NCI-H446 treated with DMSO at 0.1 percent for 48 hours (cell line): ENCODE results near the gene FKBP2.

Experiments used
- DNase-seq: peaks from one replicate; lab custom pipeline; 2025; lab: John Stamatoyannopoulos, UW

FKBP2 gene

DNA sequence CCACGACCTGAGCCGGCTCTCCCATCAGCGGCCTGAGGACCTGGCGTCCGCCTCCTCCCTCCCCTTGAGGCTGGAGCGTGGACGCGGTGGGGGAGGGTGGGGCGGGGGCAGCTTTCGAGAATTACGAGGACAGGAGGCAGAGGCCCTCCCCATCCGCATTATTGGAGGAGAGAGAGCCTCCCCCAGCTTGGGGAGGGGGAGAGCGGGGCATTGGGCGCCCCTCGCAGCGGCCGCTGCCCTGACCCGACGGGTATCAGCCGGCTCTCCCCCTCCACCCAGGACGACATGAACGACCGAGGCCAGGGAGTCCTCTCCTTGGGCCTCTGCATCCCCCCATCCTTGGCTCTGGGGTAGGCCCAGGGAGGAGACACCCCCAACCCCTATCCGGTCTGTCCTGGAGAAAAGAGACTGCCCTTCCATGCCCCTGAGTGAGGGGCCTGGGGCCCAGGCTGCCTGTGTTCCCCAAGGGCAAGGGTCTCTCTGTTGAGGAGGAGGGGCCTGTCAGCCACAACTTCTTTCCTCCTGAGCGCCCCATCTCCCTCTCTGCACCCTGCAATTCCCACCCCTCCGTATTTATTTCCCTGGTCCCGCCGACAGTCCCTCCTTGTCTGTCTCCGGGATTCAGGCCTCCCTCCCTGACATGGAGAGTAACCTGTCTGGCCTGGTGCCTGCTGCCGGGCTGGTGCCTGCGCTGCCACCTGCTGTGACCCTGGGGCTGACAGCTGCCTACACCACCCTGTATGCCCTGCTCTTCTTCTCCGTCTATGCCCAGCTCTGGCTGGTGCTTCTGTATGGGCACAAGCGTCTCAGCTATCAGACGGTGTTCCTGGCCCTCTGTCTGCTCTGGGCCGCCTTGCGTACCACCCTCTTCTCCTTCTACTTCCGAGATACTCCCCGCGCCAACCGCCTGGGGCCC, 45.2 kb downstream of the FKBP2 start:
- no peak for DNase-seq

DNA sequence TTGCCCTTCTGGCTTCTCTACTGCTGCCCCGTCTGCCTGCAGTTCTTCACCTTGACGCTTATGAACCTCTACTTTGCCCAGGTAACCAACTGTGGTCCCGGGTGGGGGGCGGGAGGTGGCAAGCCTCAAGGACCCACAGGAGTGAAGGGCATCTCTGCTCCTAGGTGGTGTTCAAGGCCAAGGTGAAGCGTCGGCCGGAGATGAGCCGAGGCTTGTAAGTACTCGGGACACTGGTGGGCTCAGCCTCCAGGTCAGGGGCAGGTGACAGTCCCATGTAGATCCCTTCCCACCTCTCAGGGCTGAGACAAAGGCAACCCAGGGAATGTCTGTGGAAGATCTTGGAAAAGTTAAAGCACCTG, 45.9 kb downstream of the FKBP2 start:
- DNase-seq: no peak

DNA sequence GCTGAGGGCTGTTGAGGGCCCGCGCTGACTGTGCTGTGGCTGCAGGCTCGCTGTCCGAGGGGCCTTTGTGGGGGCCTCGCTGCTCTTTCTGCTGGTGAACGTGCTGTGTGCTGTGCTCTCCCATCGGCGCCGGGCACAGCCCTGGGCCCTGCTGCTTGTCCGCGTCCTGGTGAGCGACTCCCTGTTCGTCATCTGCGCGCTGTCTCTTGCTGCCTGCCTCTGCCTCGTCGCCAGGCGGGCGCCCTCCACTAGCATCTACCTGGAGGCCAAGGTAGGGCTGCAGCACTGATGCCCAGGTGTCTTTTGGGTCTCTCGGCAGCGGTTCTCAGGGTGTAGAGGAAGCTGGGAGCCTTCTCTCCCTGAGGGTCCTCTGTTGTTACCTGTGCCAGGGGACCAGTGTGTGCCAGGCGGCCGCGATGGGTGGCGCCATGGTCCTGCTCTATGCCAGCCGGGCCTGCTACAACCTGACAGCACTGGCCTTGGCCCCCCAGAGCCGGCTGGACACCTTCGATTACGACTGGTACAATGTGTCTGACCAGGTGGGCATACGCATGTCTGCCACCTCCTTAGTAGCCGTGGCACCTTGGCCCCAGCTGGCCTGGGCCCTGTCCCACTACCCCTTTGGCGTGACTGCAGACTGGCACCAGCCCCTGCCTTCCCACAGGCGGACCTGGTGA, 46.9 kb downstream of the FKBP2 start:
- no peak for DNase-seq

DNA sequence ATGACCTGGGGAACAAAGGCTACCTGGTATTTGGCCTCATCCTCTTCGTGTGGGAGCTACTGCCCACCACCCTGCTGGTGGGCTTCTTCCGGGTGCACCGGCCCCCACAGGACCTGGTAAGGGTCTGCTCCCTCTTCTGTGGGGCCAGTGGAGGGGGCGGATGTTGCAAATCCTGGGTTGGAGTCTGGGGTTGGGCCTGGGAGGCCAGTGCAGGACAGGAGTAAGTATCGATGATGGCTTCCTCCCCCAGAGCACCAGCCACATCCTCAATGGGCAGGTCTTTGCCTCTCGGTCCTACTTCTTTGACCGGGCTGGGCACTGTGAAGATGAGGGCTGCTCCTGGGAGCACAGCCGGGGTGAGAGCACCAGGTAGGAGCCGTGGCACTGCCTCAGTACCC, 47.5 kb downstream of the FKBP2 start:
- no peak for DNase-seq

DNA sequence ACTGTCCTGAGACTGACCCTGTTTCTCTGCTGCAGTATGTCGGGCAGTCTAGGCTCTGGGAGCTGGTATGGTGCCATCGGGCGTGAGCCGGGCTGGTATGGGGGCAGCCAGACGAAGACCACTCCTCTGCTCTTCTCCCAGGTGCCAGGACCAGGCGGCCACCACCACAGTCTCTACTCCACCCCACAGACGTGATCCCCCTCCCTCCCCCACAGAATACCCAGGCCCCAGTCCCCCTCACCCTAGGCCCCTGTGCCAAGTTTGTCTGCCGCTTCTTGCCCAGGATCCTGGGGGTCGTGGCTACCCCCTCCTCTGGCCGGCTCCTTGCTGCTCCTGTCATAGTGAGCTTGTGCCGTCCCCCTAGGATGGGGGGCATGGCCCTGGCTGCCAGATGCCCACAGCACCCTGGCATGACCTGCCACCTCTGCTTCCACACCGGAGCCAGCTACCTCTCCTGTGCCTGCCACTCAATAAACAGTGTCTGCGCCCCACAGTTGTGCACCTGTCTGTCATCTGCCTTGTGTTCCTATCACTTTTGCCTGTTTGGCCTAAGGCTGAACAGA, 48.2 kb downstream of the FKBP2 start:
- DNase-seq: no peak

DNA sequence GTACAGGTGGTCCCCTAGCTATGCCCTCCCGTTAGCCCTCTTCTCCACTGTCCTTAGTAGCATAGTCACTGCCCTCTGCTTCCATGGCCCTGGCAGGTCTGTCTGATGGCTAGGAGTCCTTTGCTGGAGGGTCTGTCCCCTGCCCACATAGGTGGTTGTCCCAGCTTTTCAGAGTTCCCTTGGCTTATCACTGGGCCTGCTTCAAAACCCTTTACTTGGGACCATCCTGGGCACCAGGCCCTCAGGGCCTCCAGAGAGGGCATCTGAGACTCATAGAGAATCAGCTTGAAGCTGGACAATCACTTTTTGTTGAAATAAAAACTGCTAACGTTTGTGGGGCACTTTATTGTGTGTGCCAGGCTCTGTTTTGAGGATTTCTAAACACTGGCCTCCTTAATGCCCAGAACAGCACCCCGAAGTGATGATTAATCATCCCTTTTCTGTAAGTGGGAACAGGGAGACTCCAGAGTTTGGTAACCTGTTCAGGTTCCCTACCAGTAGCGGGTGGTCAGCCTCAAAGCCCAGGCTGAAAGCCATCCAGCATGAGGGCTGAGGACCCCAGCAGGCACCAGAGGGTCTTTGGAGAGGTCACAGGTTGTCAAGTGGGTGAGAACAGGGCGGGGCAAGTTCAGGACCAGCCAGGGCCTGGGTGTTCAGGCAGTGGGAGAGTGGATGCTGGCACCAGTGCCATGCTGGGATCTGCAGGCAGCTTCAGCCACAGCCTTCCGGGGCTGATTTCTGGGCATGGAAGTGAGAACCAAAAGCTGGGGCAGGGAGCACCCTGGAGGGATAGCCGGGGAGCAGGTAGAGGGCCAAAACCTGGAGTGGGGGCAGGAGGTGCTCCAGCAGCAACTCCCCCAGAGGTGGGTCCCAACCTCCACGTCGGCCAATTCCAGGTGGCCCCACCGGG, 49.7 kb downstream of the FKBP2 start:
- DNase-seq: no peak

DNA sequence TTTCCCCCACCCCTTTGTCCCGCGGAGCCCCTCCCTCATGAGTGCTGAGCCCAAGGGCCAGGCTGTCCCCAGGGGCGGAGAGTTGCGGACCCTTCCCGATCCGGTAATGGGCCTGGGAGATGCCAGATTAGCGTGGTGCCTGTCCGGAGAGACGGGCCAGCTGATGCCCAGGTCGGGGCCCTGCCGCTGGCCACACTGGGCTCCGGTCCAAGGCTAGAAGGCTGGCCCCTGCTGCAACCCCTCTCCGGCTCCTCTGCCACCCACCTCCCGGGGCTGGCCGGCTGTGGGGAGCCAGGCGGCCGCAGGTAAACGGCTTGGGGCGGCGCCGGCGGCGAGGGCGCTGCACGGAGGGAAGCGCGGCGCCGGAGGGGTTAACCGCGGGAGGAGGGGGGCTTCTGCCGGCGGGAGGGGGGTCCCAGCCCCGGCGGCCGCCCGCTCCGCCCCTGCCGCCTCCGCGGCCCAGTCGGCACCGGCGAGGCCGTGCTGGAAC, 50.4 kb downstream of the FKBP2 start, which contains the start of gene KCNK4:
KCNK4 (plus strand) TSS at position 41 of the 490 bp plus-strand sequence. CDS start 1,717 bp downstream, outside the sequence.
- DNase-seq: no peak

DNA sequence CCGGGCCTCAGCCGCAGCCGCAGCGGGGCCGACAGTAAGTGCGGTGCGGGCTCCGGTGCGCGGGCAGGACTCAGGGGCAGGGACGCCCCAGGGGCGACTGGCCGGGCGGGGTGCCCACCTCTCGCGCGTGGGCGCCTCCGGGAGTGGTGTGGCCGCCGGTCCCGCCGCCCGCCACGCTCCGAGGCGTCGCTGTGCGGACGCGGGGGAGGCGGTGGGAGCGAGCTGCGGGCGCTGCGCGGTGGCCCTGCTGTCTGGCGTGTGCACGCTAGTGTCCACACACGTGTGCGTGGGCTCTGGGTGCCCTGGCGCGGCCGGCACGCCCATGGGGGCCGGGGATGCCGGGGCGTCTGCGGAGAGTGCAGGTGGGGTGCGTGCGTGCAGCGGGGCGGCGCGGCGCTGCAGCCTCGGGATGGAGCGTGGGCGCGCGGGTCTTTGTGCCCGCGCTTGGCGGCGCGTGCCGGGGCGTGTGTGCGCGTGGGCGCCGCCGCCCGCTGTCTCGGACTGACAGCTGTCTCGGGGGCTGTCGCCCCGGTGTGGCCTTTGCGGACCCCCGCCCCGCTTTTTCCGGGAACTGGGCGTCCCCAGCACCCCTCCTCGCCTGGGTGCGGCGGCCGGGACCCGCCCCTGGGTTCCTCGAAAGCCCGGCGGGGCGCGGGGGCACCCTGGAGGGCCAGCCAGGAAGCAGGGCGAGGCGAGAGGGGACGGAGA, 51.0 kb downstream of the FKBP2 start:
- no peak for DNase-seq

DNA sequence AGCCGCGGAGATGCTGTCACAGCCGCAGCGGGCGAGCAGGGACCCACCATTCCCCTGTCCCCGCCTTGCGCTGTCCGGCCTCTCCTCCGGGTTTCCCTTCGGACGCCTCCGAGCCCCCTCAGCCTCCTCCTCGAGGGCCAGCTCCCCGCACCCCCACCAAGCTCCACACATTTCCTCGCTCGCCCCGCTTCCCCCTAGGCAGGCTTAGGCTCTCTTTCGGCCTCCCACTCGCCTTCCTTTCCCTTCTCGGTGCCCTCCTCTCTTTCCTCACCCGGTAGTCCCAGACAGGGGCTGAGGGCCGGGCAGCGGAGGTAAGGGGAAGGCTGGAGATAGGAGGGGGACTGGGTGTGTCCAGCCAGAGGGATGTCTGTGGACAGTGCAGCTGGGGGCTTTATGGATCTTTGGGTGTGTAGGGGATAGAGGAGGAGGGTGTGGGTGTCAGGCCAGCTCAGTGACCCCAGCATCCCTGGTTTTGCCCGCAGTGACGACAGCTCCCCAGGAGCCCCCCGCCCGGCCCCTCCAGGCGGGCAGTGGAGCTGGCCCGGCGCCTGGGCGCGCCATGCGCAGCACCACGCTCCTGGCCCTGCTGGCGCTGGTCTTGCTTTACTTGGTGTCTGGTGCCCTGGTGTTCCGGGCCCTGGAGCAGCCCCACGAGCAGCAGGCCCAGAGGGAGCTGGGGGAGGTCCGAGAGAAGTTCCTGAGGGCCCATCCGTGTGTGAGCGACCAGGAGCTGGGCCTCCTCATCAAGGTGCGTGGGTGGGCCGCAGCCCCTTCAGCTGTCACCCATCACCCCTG, 51.8 kb downstream of the FKBP2 start:
- no peak for DNase-seq
